Neutrophil (primary cell): ENCODE results near the gene CAMK1D.

Source experiments
- H3K27ac ChIP-seq: fragments of 200-600 bp; sonication (generic); 2 replicates; pipeline ENCODE4 v1.5.1; 2016; ENCODE audit warnings: mild to moderate bottlenecking, moderate library complexity
- H3K27me3 ChIP-seq: fragments of 200-600 bp; sonication (generic); 2 replicates; pipeline ENCODE4 v1.6.0; 2016; ENCODE audit warnings: mild to moderate bottlenecking
- H3K36me3 ChIP-seq: fragments of 200-600 bp; sonication (generic); 2 replicates; pipeline ENCODE4 v1.5.1; 2017
- H3K4me1 ChIP-seq, 2 experiments: fragments of 200-600 bp in 1 of 2; sonication (generic) in 1 of 2; 1 replicate in 1 of 2; 2 replicates in 1 of 2; pipeline versions ENCODE4 v1.5.1 to v1.6.1; 2013 to 2016; ENCODE audit warnings: low read depth in 1 of 2, low read length in 1 of 2, mild to moderate bottlenecking in 1 of 2, moderate library complexity in 1 of 2; ENCODE audit not compliant: control insufficient read depth in 1 of 2, insufficient read depth in 1 of 2
- H3K4me3 ChIP-seq, 2 experiments: fragments of 200-600 bp in 1 of 2; sonication (generic) in 1 of 2; 1 replicate in 1 of 2; 2 replicates in 1 of 2; pipeline ENCODE4 v1.5.1; 2013 to 2016; ENCODE audit warnings: low read depth in 1 of 2, low read length in 1 of 2, mild to moderate bottlenecking in 1 of 2, moderate library complexity in 1 of 2
- H3K9me3 ChIP-seq: fragments of 200-600 bp; sonication (generic); 2 replicates; pipeline ENCODE4 v1.5.1; 2016
- CTCF ChIP-seq: fragments of 200-600 bp; sonication (generic); IDR thresholded peaks from 2 replicates; pipeline ENCODE4 v1.5.1; 2016; ENCODE audit warnings: antibody characterized with exemption

Gene CAMK1D

GRCh38 chr10:12697764-12698163 lies 348.4 kb downstream of the CAMK1D start:
- Histone ChIP-seq H3K27ac (no peak overlapping the region), H3K36me3 (no peaks in the 10 kb centered on the region), H3K4me3 (no peak overlapping the region), H3K4me1 (no peaks in the 10 kb centered on the region), H3K27me3 (no peaks in the 10 kb centered on the region), H3K9me3 (no peaks in the 10 kb centered on the region)
- TF ChIP-seq CTCF: no peak

- no peaks in the 10 kb centered on the region for H3K9me3 ChIP-seq
- no peak overlapping the region for H3K27ac ChIP-seq
These were observed 349.9 kb downstream of the CAMK1D start for GRCh38 chr10:12699258-12699700.

GRCh38 chr10:12699781-12700556 lies 350.6 kb downstream of the CAMK1D start:
- H3K27me3 ChIP-seq: no peaks in the 10 kb centered on the region
- H3K36me3 ChIP-seq: no peaks in the 10 kb centered on the region
- TF ChIP-seq CTCF: no peak
- H3K27ac ChIP-seq: no peak overlapping the region
- no peak overlapping the region for H3K4me3 ChIP-seq
- H3K4me1 ChIP-seq: no peaks in the 10 kb centered on the region
- H3K9me3 ChIP-seq: no peaks in the 10 kb centered on the region

More at GRCh38 chr10:12699258-12699700, 349.9 kb downstream of the CAMK1D start:
- TF ChIP-seq CTCF: no peak
- Histone ChIP-seq H3K4me3 (no peak overlapping the region), H3K4me1 (no peaks in the 10 kb centered on the region), H3K27me3 (no peaks in the 10 kb centered on the region), H3K36me3 (no peaks in the 10 kb centered on the region)

GRCh38 chr10:12700557-12700874 lies 351.2 kb downstream of the CAMK1D start:
- no peaks in the 10 kb centered on the region for H3K27me3 ChIP-seq
- no peak overlapping the region for H3K4me3 ChIP-seq
- H3K4me1 ChIP-seq: no peaks in the 10 kb centered on the region
- no peaks in the 10 kb centered on the region for H3K36me3 ChIP-seq
- no peak for TF ChIP-seq CTCF
- no peak overlapping the region for H3K27ac ChIP-seq
- H3K9me3 ChIP-seq: no peaks in the 10 kb centered on the region

- H3K36me3 ChIP-seq: no peaks in the 10 kb centered on the region
- no peak overlapping the region for H3K4me3 ChIP-seq
- no peaks in the 10 kb centered on the region for H3K9me3 ChIP-seq
- TF ChIP-seq CTCF: no peak
- H3K27ac ChIP-seq: no peak overlapping the region
- H3K27me3 ChIP-seq: no peaks in the 10 kb centered on the region
- H3K4me1 ChIP-seq: no peaks in the 10 kb centered on the region
These were observed 352.3 kb downstream of the CAMK1D start for GRCh38 chr10:12701696-12702095.
